ENCODE data around the gene PPP1CB.

DNA sequence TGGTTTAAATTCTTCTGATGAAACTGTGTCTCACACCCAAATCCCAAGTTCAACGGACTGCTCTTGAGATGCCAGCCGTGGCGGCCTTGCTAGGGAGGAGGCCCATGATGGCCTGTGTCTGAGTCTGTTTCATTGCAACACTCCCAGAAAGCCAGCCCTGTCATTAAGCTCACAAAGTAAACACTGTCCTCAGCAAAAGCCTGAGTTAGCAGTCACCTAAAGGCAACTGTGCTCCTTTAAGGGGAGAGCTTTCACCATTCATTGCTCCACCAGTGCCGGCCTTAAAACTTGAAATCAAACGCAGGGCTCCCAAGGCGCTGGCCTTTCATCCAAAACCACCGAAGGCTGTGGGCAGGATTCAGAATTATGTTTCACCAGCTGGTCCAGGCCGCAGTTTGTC lies 42.5 kb upstream of the PPP1CB start:
- TF ChIP-seq, protein P1, sequence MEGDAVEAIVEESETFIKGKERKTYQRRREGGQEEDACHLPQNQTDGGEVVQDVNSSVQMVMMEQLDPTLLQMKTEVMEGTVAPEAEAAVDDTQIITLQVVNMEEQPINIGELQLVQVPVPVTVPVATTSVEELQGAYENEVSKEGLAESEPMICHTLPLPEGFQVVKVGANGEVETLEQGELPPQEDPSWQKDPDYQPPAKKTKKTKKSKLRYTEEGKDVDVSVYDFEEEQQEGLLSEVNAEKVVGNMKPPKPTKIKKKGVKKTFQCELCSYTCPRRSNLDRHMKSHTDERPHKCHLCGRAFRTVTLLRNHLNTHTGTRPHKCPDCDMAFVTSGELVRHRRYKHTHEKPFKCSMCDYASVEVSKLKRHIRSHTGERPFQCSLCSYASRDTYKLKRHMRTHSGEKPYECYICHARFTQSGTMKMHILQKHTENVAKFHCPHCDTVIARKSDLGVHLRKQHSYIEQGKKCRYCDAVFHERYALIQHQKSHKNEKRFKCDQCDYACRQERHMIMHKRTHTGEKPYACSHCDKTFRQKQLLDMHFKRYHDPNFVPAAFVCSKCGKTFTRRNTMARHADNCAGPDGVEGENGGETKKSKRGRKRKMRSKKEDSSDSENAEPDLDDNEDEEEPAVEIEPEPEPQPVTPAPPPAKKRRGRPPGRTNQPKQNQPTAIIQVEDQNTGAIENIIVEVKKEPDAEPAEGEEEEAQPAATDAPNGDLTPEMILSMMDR (IDR thresholded peaks at IDR 0.05; ENCODE audit: insufficient read depth, low read length), result no peak
- no peak for TF ChIP-seq GABPA (IDR thresholded peaks at IDR 0.05; ENCODE audit: low read depth)
- TF ChIP-seq, protein P2, sequence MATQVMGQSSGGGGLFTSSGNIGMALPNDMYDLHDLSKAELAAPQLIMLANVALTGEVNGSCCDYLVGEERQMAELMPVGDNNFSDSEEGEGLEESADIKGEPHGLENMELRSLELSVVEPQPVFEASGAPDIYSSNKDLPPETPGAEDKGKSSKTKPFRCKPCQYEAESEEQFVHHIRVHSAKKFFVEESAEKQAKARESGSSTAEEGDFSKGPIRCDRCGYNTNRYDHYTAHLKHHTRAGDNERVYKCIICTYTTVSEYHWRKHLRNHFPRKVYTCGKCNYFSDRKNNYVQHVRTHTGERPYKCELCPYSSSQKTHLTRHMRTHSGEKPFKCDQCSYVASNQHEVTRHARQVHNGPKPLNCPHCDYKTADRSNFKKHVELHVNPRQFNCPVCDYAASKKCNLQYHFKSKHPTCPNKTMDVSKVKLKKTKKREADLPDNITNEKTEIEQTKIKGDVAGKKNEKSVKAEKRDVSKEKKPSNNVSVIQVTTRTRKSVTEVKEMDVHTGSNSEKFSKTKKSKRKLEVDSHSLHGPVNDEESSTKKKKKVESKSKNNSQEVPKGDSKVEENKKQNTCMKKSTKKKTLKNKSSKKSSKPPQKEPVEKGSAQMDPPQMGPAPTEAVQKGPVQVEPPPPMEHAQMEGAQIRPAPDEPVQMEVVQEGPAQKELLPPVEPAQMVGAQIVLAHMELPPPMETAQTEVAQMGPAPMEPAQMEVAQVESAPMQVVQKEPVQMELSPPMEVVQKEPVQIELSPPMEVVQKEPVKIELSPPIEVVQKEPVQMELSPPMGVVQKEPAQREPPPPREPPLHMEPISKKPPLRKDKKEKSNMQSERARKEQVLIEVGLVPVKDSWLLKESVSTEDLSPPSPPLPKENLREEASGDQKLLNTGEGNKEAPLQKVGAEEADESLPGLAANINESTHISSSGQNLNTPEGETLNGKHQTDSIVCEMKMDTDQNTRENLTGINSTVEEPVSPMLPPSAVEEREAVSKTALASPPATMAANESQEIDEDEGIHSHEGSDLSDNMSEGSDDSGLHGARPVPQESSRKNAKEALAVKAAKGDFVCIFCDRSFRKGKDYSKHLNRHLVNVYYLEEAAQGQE (IDR thresholded peaks at IDR 0.05; ENCODE audit: insufficient replicate concordance, low read depth), result no peak
- no peak for TF ChIP-seq POLR2AphosphoS5 (IDR thresholded peaks at IDR 0.05; ENCODE audit: low read depth)
- TF ChIP-seq SPI1 (IDR thresholded peaks at IDR 0.05; ENCODE audit: borderline replicate concordance, low read depth), result no peak
